Epithelial cell of proximal tubule (primary cell): ENCODE measurements around the gene MTUS2. TPM values are rescaled to one million over a fixed set of nuclear protein-coding genes. Genes with fewer than 3 reads are reported as not detected.

Experiments used
- DNase-seq: peaks from one replicate; pipeline ENCODE4 v3.0.0-alpha.2; 2011; ENCODE audit warnings: low read depth
- H3K4me3 ChIP-seq: 2 replicates; pipeline ENCODE4 v1.5.1; 2011; ENCODE audit warnings: low read depth, mild to moderate bottlenecking, low read length
- CTCF ChIP-seq: conservative IDR thresholded peaks from 2 replicates; pipeline ENCODE4 v1.5.1; 2012; ENCODE audit warnings: low read depth, mild to moderate bottlenecking, low read length
- total RNA-seq: library from RNA; depleted of rRNA; stranded (reverse); fragments of >200 nt; gene quantifications from 2 replicates; pipeline ENCODE4 v1.2.3, GENCODE V29; 2015

MTUS2 gene
- total RNA-seq, 1 donor from 2014 or later: not detected

GRCh38 chr13:29527511-29527910 lies 707.4 kb downstream of the MTUS2 start:
- no peak for TF ChIP-seq CTCF
- no peak overlapping the region for H3K4me3 ChIP-seq
- no peak for DNase-seq

GRCh38 chr13:29527916-29528315 lies 707.8 kb downstream of the MTUS2 start:
- no peak for TF ChIP-seq CTCF
- no peak overlapping the region for H3K4me3 ChIP-seq
- DNase-seq: no peak

- H3K4me3 ChIP-seq: no peak overlapping the region
- no peak for TF ChIP-seq CTCF
- DNase-seq: no peak
Observed at GRCh38 chr13:29529754-29530153, 709.6 kb downstream of the MTUS2 start.

- no peak overlapping the region for H3K4me3 ChIP-seq
- no peak for TF ChIP-seq CTCF
- no peak for DNase-seq
Observed at GRCh38 chr13:29530901-29531300, 710.8 kb downstream of the MTUS2 start.

GRCh38 chr13:29532116-29532515 lies 712.0 kb downstream of the MTUS2 start:
- H3K4me3 ChIP-seq: no peak overlapping the region
- no peak for TF ChIP-seq CTCF
- DNase-seq: no peak

- no peak for DNase-seq
- no peak overlapping the region for H3K4me3 ChIP-seq
- no peak for TF ChIP-seq CTCF
Observed at GRCh38 chr13:29532821-29533220, 712.7 kb downstream of the MTUS2 start.

- DNase-seq: no peak
- no peak overlapping the region for H3K4me3 ChIP-seq
- TF ChIP-seq CTCF: no peak
Observed at GRCh38 chr13:29534083-29534482, 713.9 kb downstream of the MTUS2 start.
